CD4-positive, alpha-beta T cell treated with Interleukin-4 for 1 hour (primary cell): ENCODE results near the gene XRCC5.
A peak's percentile ranks its signal among the peaks of the same experiment; 100 is the strongest.

ENCODE experiments used
- DNase-seq, 2 donors: peaks; one replicate each; pipeline ENCODE4 v3.0.0-alpha.2; 2020 to 2022

Gene XRCC5

GRCh38 chr2:216086207-216086893, 22.8 kb upstream of the XRCC5 start:
- DNase-seq = no peak

DNA sequence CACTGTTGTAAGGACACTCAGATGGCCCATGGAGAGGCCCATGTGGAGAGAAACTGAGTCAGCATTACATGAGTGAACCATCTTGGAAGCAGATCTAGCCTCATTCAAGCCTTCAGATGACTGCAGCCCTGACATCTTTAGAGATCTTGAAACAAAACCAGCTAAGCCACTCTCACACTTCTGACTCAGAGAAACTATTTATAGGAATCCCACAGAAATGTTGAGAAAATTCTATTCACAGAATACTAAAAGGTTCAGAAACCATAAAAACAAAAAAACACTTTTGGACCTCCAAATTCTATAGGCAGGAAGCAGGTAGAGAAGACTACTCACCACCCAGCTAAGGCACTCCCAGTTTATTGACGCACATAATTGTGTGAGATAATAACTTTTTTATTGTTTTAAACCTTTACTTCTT, 18.8 kb upstream of the XRCC5 start:
- no peak for DNase-seq

DNA sequence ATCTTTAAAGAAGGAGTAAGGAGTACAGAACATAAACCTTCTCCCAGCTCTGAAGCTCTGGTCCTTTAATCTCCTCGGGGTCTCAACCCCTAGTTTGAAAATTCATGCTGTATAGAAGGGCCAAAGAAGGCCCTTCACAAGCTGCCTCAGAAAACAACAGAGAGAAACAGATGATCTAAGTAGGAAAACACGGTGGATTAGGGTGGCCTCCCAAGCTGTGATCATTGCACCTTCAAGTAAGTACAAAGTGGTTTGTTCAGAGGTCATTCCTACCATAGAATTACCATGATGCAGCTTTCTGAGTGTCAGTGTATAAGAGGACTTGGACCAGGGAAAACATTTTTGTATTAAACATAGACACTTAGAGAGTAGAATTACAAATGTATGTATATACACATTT, 16.5 kb upstream of the XRCC5 start:
- no peak for DNase-seq

- DNase-seq = no peak
Measured at GRCh38 chr2:216094701-216095100, 14.4 kb upstream of the XRCC5 start.

- DNase-seq = no peak
Measured at GRCh38 chr2:216098421-216099334, 10.5 kb upstream of the XRCC5 start.

DNA sequence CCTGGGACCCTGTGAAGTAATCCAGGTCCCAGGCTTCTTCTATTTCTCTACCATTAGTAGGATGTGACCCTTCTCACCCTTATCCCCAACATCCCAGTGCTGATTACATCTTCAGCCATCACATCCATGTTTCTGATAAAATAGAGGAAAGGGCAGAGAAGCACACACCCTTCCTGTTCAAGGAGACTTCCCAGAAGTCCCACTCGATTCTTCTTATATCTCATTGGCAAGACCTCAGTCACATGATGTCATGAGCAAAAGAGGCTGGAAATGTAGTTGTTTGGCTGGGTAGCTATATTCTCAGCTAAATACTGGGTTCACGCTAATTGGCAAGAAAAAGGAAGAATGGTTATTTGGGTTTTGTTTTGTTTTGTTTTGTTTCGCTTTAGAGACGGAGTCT, 8.0 kb upstream of the XRCC5 start:
- no peak for DNase-seq

DNA sequence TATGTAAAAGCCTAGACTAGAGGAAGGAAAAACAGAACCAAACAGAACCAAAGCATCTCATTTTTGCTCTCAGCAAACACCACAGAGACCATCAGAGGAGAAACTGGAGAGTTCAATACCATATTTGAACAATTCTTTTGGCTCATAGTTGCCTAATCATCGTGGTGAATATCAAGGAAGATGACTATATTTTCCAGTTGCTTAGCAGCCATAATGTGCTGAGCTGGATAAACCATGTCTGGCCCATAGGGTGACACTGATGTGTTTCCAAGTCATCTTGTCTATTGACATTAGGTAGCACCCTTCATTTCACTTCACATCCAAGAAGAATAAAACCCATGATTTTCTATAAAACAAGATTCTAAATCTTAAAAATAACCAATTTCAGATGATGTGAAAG, 5.9 kb upstream of the XRCC5 start:
- DNase-seq = no peak

DNA sequence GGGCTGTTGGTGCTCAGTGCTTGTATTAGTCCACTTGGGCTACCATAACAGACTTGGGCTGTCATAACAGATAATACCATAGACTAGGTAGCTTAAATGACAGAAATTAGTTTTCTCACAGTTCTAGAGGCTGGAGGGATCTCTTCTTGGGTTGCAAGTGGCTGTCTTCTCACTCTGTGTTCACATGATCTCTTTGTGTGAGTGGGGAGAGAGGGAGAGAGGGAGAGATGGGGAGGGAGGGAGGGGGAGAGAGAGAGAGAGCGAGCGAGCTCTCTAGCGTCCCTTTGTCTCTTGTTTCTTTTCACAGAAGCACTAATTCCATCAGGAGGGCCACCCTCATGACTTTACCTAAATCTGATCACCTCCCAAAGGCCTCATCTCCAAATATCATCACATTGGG, 4.5 kb upstream of the XRCC5 start:
- no peak for DNase-seq

- DNase-seq = no peak
Measured at GRCh38 chr2:216107320-216107719, 1.8 kb upstream of the XRCC5 start.

- DNase-seq = no peak
Measured at GRCh38 chr2:216107760-216108159, 1.4 kb upstream of the XRCC5 start.

- DNase-seq = peak in 1 of 2 donors; percentile 9
Measured at GRCh38 chr2:216108310-216108966, 710 bp upstream of the XRCC5 start.

DNA sequence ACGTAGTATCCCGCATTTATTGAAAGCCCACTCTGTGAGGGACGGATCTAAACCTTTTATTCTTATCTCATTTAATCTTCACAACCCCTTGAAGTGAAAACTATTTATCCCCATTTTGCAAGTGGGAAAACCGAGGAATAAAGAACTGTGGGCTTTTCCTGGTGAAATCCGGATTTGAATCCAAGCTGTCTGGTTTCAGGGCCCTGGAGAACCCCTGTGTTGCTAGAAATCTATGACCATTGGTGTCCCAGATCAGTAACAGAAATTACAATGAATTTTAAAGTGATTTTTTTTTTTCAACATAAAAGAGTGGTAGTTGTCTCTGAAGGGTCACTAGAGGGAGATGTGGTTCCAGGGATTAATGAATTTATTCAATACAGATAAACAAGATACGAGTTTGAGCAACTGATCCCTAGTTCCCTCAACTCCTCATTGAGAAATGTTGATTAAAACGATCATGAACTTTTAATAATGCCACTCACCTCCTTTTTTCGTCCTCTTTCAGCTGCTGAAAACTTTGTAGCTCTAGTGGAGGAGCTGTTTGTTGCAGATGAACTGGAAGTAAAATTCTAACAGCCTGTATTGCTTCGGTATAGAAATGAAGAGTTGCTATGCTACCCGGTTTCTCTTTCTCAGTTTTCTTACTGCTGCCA, 940 bp downstream of the XRCC5 start:
- peak in 1 of 2 donors; percentile 48 for DNase-seq

DNA sequence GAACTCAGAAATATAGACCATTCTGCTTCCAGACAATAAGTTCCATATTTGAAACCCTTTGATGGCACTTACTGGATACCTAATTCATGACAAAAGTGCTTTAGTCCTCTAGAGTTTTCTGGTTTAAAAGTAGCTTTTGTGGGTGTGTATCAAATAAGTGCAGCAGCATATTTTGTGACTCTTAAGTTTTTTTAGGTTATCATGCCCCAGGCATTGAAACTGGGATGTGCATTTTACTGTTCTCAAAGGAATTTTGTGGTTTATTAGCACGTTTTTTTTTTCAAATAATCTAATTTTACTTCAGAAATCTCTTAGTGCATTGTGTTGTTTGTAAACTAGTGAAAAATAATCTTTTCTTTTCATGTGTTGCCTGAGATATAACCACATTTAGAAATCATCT, 1.5 kb downstream of the XRCC5 start:
- DNase-seq = no peak

GRCh38 chr2:216111122-216111521, 2.0 kb downstream of the XRCC5 start:
- no peak for DNase-seq

- no peak for DNase-seq
Measured at GRCh38 chr2:216112926-216113325, 3.8 kb downstream of the XRCC5 start.

- no peak for DNase-seq
Measured at GRCh38 chr2:216113572-216113971, 4.4 kb downstream of the XRCC5 start.

DNA sequence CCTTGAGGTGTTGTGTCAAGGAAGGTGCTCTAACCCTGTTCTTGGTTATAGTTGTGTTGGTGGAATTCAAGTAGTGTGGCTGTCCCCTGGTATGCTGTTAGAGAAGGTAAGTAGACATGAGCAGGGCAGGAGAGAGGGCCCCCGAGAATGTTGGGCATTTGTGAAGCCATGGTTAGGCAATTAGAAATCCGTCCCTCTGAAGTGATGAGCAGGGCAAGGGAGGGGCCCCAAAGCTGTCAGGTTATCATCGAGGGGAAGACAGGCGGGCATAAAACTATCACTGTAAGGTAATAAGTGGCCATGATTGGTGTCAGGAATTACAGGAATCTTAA, 5.2 kb downstream of the XRCC5 start:
- no peak for DNase-seq

DNA sequence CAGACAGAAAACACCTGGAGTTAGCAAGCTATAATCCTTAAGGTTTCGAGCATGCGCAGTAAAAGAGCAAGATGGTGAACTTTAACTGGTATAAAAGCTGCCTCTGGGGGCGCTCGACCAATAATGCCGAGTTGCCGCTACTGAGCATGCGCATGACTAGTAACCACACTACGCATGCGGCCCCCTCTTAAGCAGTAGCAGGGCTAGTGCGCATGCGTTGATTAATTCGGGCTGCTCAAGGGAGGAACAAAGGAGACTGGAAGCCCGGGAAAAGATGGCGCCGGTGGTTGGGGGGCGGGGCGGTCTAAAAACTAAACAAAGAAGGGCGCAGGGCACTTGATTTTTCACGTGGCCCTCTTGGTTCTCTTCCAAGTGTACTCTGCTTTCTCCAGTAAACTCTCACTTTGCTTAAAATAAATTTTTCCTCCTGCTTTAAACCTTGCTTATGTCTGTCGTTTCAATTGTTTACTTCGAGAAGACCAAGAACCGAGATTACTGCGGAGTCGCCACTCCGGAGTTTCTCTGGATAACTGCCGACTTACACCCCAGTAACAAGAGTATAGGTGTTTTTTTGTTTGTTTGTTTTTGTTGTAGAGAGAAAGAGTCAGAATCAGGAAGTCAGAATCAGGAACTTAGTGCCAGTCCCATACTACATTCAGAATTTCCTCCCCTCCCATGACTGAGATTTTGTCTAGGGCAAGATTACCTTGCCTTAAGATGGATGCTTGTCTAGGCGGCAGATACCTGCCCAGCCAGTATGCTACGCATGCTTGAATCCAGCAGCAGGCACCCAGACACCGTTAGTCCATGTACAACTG, 5.8 kb downstream of the XRCC5 start:
- DNase-seq = peak; percentile 98

- no peak for DNase-seq
Measured at GRCh38 chr2:216116418-216116817, 7.3 kb downstream of the XRCC5 start.

DNA sequence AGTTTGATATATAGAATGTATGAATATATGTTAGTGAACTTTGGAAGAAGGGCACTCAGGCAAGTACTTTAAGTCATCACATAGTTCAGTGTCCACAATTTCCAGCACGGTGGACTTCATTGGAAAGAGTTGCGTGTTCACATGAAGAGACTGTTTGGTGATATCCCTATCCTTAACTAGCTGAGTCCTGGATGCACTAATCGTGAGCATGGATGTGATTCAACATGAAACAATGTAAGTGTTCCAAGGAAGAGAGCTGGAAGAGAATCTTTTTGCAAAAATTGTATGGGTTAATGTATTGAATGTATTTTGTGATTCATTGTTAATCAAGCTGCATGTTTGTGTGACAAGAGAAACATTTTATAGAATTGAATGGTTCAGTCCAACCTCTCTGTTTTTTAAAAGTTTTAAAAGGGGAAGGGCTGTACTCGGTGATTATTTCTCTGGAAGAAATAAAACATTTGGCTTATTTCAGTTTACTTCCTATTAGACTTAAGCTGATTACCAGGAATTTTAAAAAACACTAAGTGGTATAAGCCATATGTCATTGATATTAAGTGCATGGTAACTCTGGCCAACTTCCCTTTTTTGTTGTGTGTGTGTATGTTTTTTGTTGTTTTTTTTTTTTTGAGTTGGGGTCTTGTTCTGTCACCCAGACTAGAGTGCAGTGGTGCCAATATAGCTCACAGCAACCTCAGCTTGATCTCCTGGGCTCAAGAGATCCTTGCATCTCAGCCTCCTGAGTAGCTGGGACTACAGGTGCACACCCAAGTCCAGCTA, 8.6 kb downstream of the XRCC5 start:
- no peak for DNase-seq

GRCh38 chr2:216118474-216118873, 9.3 kb downstream of the XRCC5 start:
- DNase-seq = no peak

- no peak for DNase-seq
Measured at GRCh38 chr2:216119146-216119545, 10.0 kb downstream of the XRCC5 start.
